Lung microvascular endothelial cell (primary cell): ENCODE data around the gene BLNK. TPM values are rescaled to one million over a fixed set of nuclear protein-coding genes. Genes with fewer than 3 reads are reported as not detected.

Experiments
- total RNA-seq: library from RNA; depleted of rRNA; stranded (reverse); fragments of >200 nt; gene quantifications from 2 replicates; pipeline ENCODE4 v1.2.1, GENCODE V29; 2014

BLNK gene
- total RNA-seq, 1 donor from 2014 or later: not detected

Other genes starting within 250 kb of the BLNK start
- gene CCNJ, start 228.0 kb downstream of the BLNK start, total RNA-seq: 21.4 and 41.7 TPM in 2 replicates
- 7.8 and 12.1 TPM in 2 replicates for gene ZNF518A, start 141.3 kb downstream of the BLNK start, total RNA-seq
- not detected in 2 replicates for gene DNTT, start 32.9 kb upstream of the BLNK start, total RNA-seq
- not detected in 2 replicates for gene OPALIN, start 87.4 kb upstream of the BLNK start, total RNA-seq
- under 0.01 TPM in 2 replicates for gene TLL2, start 242.4 kb upstream of the BLNK start, total RNA-seq